HepG2 (cell line): ENCODE results near the gene IL15RA. TPM values are rescaled to one million over a fixed set of nuclear protein-coding genes. Genes with fewer than 3 reads are reported as not detected.
A peak's percentile ranks its signal among the peaks of the same experiment; 100 is the strongest.

ENCODE experiments used
- DNMT3B ChIP-seq: conservative IDR thresholded peaks from 2 replicates; pipeline ENCODE4 v1.6.1; 2016; ENCODE audit warnings: missing biosample characterization, control low read depth
- ETV6 ChIP-seq: sonication (generic); formaldehyde crosslinking; conservative IDR thresholded peaks from 2 replicates; pipeline ENCODE4 v1.4.0; 2020; ENCODE audit warnings: missing genetic modification reagents
- IRF1 ChIP-seq: sonication (generic); formaldehyde crosslinking; IDR thresholded peaks from 2 replicates; pipeline ENCODE4 v1.4.0; 2020; ENCODE audit warnings: low read depth, mild to moderate bottlenecking, missing genetic modification reagents
- MYNN ChIP-seq: sonication (generic); formaldehyde crosslinking; IDR thresholded peaks from 2 replicates; pipeline ENCODE4 v1.4.0; 2020; ENCODE audit warnings: mild to moderate bottlenecking, low read depth, missing genetic modification reagents
- MZF1 ChIP-seq: sonication (generic); formaldehyde crosslinking; IDR thresholded peaks from 2 replicates; pipeline ENCODE4 v1.8.1; 2023; ENCODE audit warnings: mild to moderate bottlenecking, missing genetic modification reagents, borderline replicate concordance
- NFRKB ChIP-seq: fragments of 450-650 bp; IDR thresholded peaks from 2 replicates; pipeline ENCODE4 v1.6.1; 2017
- NR0B2 ChIP-seq: sonication (generic); formaldehyde crosslinking; IDR thresholded peaks from 2 replicates; pipeline ENCODE4 v1.4.0; 2020; ENCODE audit warnings: mild to moderate bottlenecking, missing genetic modification reagents
- NR2F1 ChIP-seq, 2 experiments: fragments of 450-650 bp in 1 of 2; formaldehyde crosslinking in 1 of 2; IDR thresholded peaks; 2 replicates each; pipeline versions ENCODE4 v1.5.0 to v1.6.1; 2016 to 2020; ENCODE audit warnings: mild to moderate bottlenecking in 1 of 2, missing compliant biosample characterization in 1 of 2, missing genetic modification reagents in 1 of 2, moderate library complexity in 1 of 2
- PAX8 ChIP-seq: sonication (generic); formaldehyde crosslinking; IDR thresholded peaks from 2 replicates; pipeline ENCODE4 v1.8.0; 2022; ENCODE audit warnings: mild to moderate bottlenecking, missing genetic modification reagents, borderline replicate concordance
- PRMT3 ChIP-seq: sonication (generic); formaldehyde crosslinking; IDR thresholded peaks from 2 replicates; pipeline ENCODE4 v1.8.1; 2022; ENCODE audit warnings: low read depth, mild to moderate bottlenecking, moderate library complexity, missing genetic modification reagents, borderline replicate concordance
- RFXANK ChIP-seq: IDR thresholded peaks from 2 replicates; pipeline ENCODE4 v1.6.1; 2016
- RFXAP ChIP-seq: sonication (generic); formaldehyde crosslinking; IDR thresholded peaks from 2 replicates; pipeline ENCODE4 v1.4.0; 2020; ENCODE audit warnings: missing genetic modification reagents, borderline replicate concordance
- SALL1 ChIP-seq: sonication (generic); formaldehyde crosslinking; IDR thresholded peaks from 2 replicates; pipeline ENCODE4 v1.8.0; 2022; ENCODE audit warnings: mild to moderate bottlenecking, missing genetic modification reagents
- ZNF101 ChIP-seq: sonication (generic); formaldehyde crosslinking; IDR thresholded peaks from 2 replicates; pipeline ENCODE4 v1.4.0; 2020; ENCODE audit warnings: mild to moderate bottlenecking, low read depth, missing genetic modification reagents, borderline replicate concordance
- ZNF264 ChIP-seq: sonication (generic); formaldehyde crosslinking; IDR thresholded peaks from 2 replicates; pipeline ENCODE4 v1.4.0; 2020; ENCODE audit warnings: missing genetic modification reagents
- ZNF282 ChIP-seq: fragments of 450-650 bp; IDR thresholded peaks from 2 replicates; pipeline ENCODE4 v1.6.1; 2018; ENCODE audit not compliant: partially characterized antibody
- ZNF383 ChIP-seq: sonication (generic); formaldehyde crosslinking; IDR thresholded peaks from 2 replicates; pipeline ENCODE4 v1.4.0; 2020; ENCODE audit warnings: missing genetic modification reagents, mild to moderate bottlenecking, borderline replicate concordance
- ZNF652 ChIP-seq: IDR thresholded peaks from 2 replicates; pipeline ENCODE4 v1.6.1; 2016; ENCODE audit warnings: low read depth, borderline replicate concordance
- ZNF776 ChIP-seq: sonication (generic); formaldehyde crosslinking; IDR thresholded peaks from 2 replicates; pipeline ENCODE4 v1.4.0; 2020; ENCODE audit warnings: mild to moderate bottlenecking, missing genetic modification reagents
- ZNF800 ChIP-seq: sonication (generic); formaldehyde crosslinking; IDR thresholded peaks from 2 replicates; pipeline ENCODE4 v1.4.0; 2020; ENCODE audit warnings: missing genetic modification reagents
- polyA plus RNA-seq, 8 experiments: library from polyadenylated mRNA; depleted of rRNA in 3 of 8; stranded (reverse) in 7 of 8; unstranded in 1 of 8; fragments of >200 nt; fragmentation: Illumina TruSeq in 4 of 8; extraction: Trizol in 4 of 8; gene quantifications; 2 replicates each; pipeline versions ENCODE4 v1.2.1 to v1.2.3, GENCODE V29; 2011 to 2016; ENCODE audit warnings: low read depth in 4 of 8, missing spikeins in 1 of 8, mixed read lengths in 1 of 8; ENCODE audit not compliant: insufficient read depth in 1 of 8
- total RNA-seq, 5 experiments: library from RNA; depleted of rRNA; stranded (reverse); fragments of >200 nt; fragmentation: Illumina TruSeq; extraction: Trizol; gene quantifications; 2 replicates each; pipeline ENCODE4 v1.2.3, GENCODE V29; 2016; ENCODE audit warnings: low read depth in 1 of 5
- TF ChIP-seq, protein P1 (sequence below): sonication (generic); formaldehyde crosslinking; IDR thresholded peaks from 2 replicates; pipeline ENCODE4 v1.4.0; 2020; ENCODE audit warnings: missing genetic modification reagents, mild to moderate bottlenecking, borderline replicate concordance

Gene IL15RA
- total and polyA plus RNA-seq, 2 of the 13 experiments (the other 11 are each of a cell fraction or from before 2014, with no cell fraction given) = 0.53 to 0.77 TPM

GRCh38 chr10:5976512-5977470 lies 552 bp downstream of the IL15RA start (continued):
- TF ChIP-seq PAX8 (CRISPR knock-in tag) = no peak
- TF ChIP-seq MYNN = no peak
- 0 out of 2 replicates have a peak, but pooled peaks have one; percentile 15 for TF ChIP-seq ZNF776 (CRISPR knock-in tag)
- no peak for TF ChIP-seq ZNF264 (CRISPR knock-in tag)
- no peak for TF ChIP-seq ZNF101 (CRISPR knock-in tag)
- TF ChIP-seq PRMT3 (CRISPR knock-in tag) = no peak
- no peak for TF ChIP-seq DNMT3B
- no peak for TF ChIP-seq NFRKB
- TF ChIP-seq SALL1 = no peak
- no peak for TF ChIP-seq IRF1
- 0 out of 2 replicates have a peak, but pooled peaks have one; percentile 15 for TF ChIP-seq RFXAP
- no peak for TF ChIP-seq NR2F1 (CRISPR knock-in tag; IDR thresholded peaks at IDR 0.05)
- TF ChIP-seq MZF1 (CRISPR knock-in tag) = no peak
- no peak for TF ChIP-seq ZNF383 (CRISPR knock-in tag)
- TF ChIP-seq ZNF282 = no peak
- TF ChIP-seq ETV6 (CRISPR knock-in tag) = no peak
- TF ChIP-seq NR0B2 (CRISPR knock-in tag) = no peak
- TF ChIP-seq, protein P1, sequence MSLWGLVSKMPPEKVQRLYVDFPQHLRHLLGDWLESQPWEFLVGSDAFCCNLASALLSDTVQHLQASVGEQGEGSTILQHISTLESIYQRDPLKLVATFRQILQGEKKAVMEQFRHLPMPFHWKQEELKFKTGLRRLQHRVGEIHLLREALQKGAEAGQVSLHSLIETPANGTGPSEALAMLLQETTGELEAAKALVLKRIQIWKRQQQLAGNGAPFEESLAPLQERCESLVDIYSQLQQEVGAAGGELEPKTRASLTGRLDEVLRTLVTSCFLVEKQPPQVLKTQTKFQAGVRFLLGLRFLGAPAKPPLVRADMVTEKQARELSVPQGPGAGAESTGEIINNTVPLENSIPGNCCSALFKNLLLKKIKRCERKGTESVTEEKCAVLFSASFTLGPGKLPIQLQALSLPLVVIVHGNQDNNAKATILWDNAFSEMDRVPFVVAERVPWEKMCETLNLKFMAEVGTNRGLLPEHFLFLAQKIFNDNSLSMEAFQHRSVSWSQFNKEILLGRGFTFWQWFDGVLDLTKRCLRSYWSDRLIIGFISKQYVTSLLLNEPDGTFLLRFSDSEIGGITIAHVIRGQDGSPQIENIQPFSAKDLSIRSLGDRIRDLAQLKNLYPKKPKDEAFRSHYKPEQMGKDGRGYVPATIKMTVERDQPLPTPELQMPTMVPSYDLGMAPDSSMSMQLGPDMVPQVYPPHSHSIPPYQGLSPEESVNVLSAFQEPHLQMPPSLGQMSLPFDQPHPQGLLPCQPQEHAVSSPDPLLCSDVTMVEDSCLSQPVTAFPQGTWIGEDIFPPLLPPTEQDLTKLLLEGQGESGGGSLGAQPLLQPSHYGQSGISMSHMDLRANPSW = no peak
- peak; percentile 79; the same call in 1 of the 2 replicates for TF ChIP-seq ZNF800 (CRISPR knock-in tag)
- TF ChIP-seq RFXANK (CRISPR knock-in tag) = no peak
- no peak for TF ChIP-seq ZNF652 (CRISPR knock-in tag)
